Globus pallidus (tissue), 1 donor: ENCODE results near the gene OR9Q2.
"Not testable (repeated sequence)": the region's sequence is repeated elsewhere in the genome, so short reads cannot be mapped to it uniquely, and the experiment has no call there.

Experiments
- DNase-seq: peaks from one replicate; pipeline ENCODE4 v3.0.0-alpha.2; 2015; ENCODE audit warnings: low spot score

OR9Q2 gene, protein sequence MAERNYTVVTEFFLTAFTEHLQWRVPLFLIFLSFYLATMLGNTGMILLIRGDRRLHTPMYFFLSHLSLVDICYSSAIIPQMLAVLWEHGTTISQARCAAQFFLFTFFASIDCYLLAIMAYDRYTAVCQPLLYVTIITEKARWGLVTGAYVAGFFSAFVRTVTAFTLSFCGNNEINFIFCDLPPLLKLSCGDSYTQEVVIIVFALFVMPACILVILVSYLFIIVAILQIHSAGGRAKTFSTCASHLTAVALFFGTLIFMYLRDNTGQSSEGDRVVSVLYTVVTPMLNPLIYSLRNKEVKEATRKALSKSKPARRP

GRCh38 chr11:58188770-58189169 lies at the start of gene OR9Q2:
Gene OR9Q2 (plus strand): TSS chr11:58189070. CDS start chr11:58190491, 1,421 bp downstream.
- no peak for DNase-seq

- DNase-seq: no peak
Observed at GRCh38 chr11:58142761-58143160, 46.1 kb upstream of the OR9Q2 start.

- DNase-seq: no peak
Observed at GRCh38 chr11:58152781-58153180, 36.1 kb upstream of the OR9Q2 start.

- no peak for DNase-seq
Observed at GRCh38 chr11:58164389-58164788, 24.5 kb upstream of the OR9Q2 start.

GRCh38 chr11:58164990-58165389 lies 23.9 kb upstream of the OR9Q2 start:
- DNase-seq: no peak

DNA sequence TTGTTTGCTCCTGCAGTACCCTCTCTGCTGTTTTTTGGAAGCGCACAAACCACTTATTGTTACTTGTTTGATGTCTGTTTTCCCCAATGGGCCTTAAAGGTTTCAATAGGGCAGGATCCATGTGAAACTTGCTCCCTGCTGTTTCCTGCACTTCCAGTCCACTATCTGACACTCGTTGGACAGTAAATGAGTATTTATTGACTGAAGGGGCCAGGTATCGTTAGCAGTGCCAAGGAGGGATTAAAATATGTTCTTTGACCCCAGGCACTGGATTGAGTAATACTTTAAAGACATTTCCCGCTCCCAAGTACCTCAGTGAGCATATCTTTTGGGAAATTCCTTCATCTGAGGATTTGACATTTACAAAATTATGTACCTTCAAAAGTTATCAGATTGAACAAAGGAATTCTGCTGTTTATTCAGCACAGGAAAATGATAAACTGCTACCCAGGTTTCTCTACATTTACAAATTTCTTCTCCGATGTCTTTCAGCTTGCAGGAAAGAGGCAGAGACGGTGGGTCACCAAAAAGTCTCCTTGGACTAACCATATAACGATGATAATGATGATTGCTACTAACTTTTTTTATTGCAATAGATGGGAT lies 23.3 kb upstream of the OR9Q2 start:
- DNase-seq: no peak

DNA sequence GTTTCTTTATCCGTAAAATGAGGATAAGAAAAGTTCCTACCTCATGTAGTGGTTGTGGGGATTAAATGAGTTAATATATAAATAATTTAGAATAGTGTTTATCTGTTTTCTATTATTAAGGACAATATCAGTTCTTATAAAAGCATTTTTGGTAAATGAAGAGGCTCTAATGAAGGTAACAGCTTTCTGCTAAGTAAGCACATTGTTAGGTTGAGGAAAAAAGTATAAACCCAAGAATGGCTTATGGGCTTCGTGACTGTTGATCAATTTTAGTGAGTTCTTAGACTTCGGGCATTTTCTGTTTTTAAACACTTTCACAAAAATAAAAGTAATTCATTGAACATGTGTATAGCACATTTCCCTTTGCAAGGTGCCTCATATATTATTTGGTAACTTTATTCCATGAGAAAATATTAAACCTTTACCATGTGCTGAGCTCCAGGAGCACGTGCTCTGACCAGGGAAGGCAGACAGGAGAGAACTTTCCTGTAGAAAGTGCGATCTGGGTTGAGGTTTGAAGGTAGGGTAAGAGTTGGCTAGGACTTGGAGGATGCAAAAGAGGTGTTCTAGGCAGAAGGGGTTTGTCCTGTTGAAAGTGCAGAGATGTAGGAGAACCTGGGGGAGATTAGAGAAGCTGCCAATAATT lies 11.3 kb upstream of the OR9Q2 start:
- no peak for DNase-seq

DNA sequence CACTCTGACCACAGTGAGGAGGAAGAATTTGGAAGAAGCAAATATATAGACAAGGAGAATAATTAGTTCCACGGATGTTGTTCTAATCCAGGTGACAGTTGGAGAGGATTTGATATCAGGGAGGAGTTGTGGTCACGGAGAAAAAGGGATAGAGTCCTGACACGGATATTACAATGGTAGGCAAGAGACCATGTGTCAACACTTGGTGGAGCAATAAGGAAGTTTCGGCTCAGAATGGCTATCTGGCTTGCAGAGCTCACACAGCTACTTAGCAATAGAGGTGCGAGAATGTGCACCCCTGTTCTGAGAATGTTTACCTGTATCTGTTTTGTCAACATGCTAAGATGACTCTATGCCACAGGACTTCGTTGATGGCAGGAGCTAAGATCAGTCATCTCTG lies 10.4 kb upstream of the OR9Q2 start:
- DNase-seq: no peak

- DNase-seq: no peak
Observed at GRCh38 chr11:58179648-58180047, 9.2 kb upstream of the OR9Q2 start.

GRCh38 chr11:58186938-58187337 lies 1.9 kb upstream of the OR9Q2 start:
- DNase-seq: no peak

GRCh38 chr11:58192229-58192628 lies 3.4 kb downstream of the OR9Q2 start:
- DNase-seq: no peak

- DNase-seq: no peak
Observed at GRCh38 chr11:58193391-58193790, 4.5 kb downstream of the OR9Q2 start.

GRCh38 chr11:58195939-58196338 lies 7.1 kb downstream of the OR9Q2 start:
- no peak for DNase-seq

DNA sequence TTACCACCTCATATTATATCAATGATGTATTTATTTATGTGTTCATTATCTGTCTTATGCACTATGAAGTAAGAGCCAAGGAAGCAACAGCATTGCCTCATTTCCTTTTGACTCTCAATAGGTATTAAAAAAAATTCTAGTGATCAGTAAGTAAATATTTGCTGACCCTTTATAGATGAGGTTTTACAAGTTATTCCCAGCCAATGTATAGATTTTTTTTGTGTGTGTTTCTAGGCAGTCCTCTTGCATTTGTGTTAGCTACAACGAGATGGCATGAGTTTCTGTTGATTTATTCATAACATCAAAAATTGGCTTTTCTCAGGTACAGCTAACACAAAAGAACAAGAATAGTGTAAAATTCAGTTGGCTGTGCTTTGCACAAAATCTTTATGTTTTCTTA lies 10.4 kb downstream of the OR9Q2 start:
- no peak for DNase-seq

GRCh38 chr11:58204042-58204441 lies 15.2 kb downstream of the OR9Q2 start, which contains the start of gene OR1S2:
Gene OR1S2 (minus strand): TSS chr11:58204142. CDS start chr11:58204142, 0 bp downstream.
- DNase-seq: no peak

GRCh38 chr11:58212420-58212819 lies 23.6 kb downstream of the OR9Q2 start, which contains the start of gene OR1S1:
Gene OR1S1 (plus strand): TSS chr11:58212720.
- not testable (repeated sequence) for DNase-seq

DNA sequence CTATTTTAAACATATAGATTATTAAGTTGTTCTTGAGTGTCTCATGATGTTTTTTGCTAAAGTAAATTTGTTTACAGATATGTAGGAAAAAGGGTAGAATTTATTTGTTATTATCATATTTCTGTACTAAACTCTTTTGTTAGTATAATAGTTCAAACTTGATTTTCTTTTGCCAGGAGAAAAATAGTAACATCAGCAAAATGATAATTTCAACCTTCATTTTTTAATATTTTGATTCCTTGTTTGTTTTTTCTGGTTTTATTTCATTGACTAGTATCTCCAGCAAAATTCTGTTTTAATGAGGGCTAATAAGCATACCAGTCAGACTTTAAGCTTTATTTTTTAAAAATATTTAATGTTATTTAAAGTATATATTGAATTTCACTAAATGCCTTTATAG lies 27.6 kb downstream of the OR9Q2 start:
- no peak for DNase-seq

DNA sequence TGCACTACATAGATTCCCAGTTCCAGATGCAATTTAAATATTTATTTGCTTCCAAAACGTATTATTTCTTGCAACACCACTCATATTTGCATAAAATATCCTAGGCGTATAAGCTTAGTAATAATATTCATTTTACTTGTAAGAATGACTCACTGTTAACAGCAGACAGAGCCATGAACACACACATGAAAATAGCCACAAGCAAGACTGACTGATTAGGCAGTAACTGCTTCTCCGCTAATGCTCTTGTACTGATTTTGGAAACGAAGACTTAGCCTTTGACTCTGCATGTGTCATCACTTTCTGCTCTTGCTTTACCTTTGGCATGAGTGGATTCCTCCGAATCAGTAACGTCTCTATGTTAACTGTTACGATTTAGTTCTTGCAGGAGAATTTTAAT lies 33.9 kb downstream of the OR9Q2 start:
- DNase-seq: no peak

DNA sequence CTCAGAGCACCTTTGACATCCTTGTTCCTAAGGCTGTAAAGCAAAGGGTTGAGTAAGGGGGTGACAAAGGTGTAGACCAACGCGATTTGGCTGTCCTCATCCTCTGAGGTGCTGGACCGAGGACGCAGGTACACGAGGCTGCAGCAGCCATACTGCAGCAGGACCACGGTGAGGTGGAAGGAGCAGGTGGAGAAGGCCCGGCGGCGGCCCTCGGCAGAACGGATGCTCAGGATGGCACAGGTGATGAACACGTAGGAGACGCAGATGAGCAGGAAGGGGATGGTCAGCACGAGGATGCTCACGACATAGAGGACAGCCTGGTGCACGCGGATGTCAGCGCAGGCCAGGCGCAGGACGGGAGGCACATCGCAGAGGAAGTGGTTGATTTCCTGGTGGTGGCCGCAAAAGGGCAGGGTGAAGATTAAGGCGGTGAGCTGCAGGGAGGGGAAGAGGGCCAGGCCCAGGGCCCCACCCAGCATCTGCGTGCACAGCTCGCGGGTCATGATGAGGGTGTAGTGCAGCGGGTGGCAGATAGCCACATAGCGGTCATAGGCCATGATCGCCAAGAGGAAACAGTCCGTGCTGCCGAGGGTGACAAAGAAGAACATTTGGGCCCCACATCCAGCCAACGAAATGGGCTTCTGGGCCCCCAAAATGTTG lies 39.2 kb downstream of the OR9Q2 start:
- no peak for DNase-seq
